Superior temporal gyrus (tissue), 1 donor: ENCODE measurements around the gene MAP2K5.

ENCODE experiments used
- DNase-seq: peaks from one replicate; pipeline ENCODE4 v3.0.0-alpha.2; 2016; ENCODE audit errors: extremely low spot score

MAP2K5 gene

GRCh38 chr15:67723294-67724024 lies 181.0 kb downstream of the MAP2K5 start:
- DNase-seq = no peak

- no peak for DNase-seq
These were observed 182.3 kb downstream of the MAP2K5 start for GRCh38 chr15:67724691-67725375.

- DNase-seq = no peak
These were observed 187.6 kb downstream of the MAP2K5 start for GRCh38 chr15:67730135-67730534.

GRCh38 chr15:67731112-67731721 lies 188.7 kb downstream of the MAP2K5 start:
- no peak for DNase-seq

- no peak for DNase-seq
These were observed 189.7 kb downstream of the MAP2K5 start for GRCh38 chr15:67732164-67732563.

GRCh38 chr15:67732671-67733374 lies 190.3 kb downstream of the MAP2K5 start:
- DNase-seq = no peak

GRCh38 chr15:67735896-67736295 lies 193.4 kb downstream of the MAP2K5 start:
- no peak for DNase-seq

- DNase-seq = no peak
These were observed 194.3 kb downstream of the MAP2K5 start for GRCh38 chr15:67736810-67737209.

GRCh38 chr15:67738056-67738455 lies 195.6 kb downstream of the MAP2K5 start:
- DNase-seq = no peak

GRCh38 chr15:67740405-67740804 lies 197.9 kb downstream of the MAP2K5 start:
- no peak for DNase-seq

- no peak for DNase-seq
These were observed 198.8 kb downstream of the MAP2K5 start for GRCh38 chr15:67741308-67741707.

GRCh38 chr15:67743558-67743957 lies 201.1 kb downstream of the MAP2K5 start:
- no peak for DNase-seq

GRCh38 chr15:67744331-67745072 lies 202.0 kb downstream of the MAP2K5 start:
- no peak for DNase-seq

GRCh38 chr15:67745073-67746006 lies 202.8 kb downstream of the MAP2K5 start:
- DNase-seq = no peak

GRCh38 chr15:67746022-67746421 lies 203.5 kb downstream of the MAP2K5 start:
- no peak for DNase-seq

GRCh38 chr15:67746450-67746849 lies 203.9 kb downstream of the MAP2K5 start:
- no peak for DNase-seq

GRCh38 chr15:67747921-67748320 lies 205.4 kb downstream of the MAP2K5 start:
- DNase-seq = no peak

GRCh38 chr15:67750371-67750770 lies 207.9 kb downstream of the MAP2K5 start:
- no peak for DNase-seq

- DNase-seq = no peak
These were observed 211.4 kb downstream of the MAP2K5 start for GRCh38 chr15:67753891-67754290.

- DNase-seq = no peak
These were observed 212.8 kb downstream of the MAP2K5 start for GRCh38 chr15:67755264-67755663.
